K562 (cell line): ENCODE measurements around the gene SAXO2. TPM values are rescaled to one million over a fixed set of nuclear protein-coding genes. Genes with fewer than 3 reads are reported as not detected.

Experiments
- ATAC-seq: fragments of 200-7000 bp; cut with Tn5 transposase; 3 replicates; pipeline ENCODE4 v1.9.1; 2020; ENCODE audit warnings: moderate library complexity
- BruUV-seq: library from RNA; stranded (reverse); fragments of 400-500 nt; replicated peaks from 2 replicates; lab custom pipeline; 2021; lab: Mats Ljungman, UMichigan
- CTCF ChIA-PET: fragments of 300-600 bp; formaldehyde crosslinking; extraction: SDS; loops from one replicate; lab custom pipeline; 2021; ENCODE audit warnings: low intra/inter-chr PET ratio; lab: Yijun Ruan, JAX
- POLR2A ChIA-PET: fragments of 300-600, 350-650 bp; sonication (Branson Sonifier 250); formaldehyde crosslinking; extraction: SDS; loops from one replicate; lab custom pipeline; 2021; ENCODE audit warnings: antibody characterized with exemption, inconsistent platforms; lab: Yijun Ruan, JAX
- DNase-seq, 4 experiments: peaks; one replicate each; pipeline versions ENCODE4 v3.0.0 to v3.0.0-alpha.2; 2011 to 2018; ENCODE audit warnings: low spot score in 3 of 4, mixed read lengths in 3 of 4; ENCODE audit errors: extremely low read depth in 1 of 4
- FAIRE-seq: peaks from 2 replicates; lab custom pipeline; 2011; peaks lifted over from hg19 to GRCh38; lab: Jason Lieb, UNC
- H2AFZ ChIP-seq: 2 replicates; pipeline ENCODE4 v1.6.0; 2011; ENCODE audit warnings: low read depth, low read length, control low read depth, inconsistent platforms
- H3K27ac ChIP-seq: fragments of 200-600 bp; 3 replicates; pipeline ENCODE4 v1.8.0; 2011; ENCODE audit warnings: low read depth, mild to moderate bottlenecking, control low read depth, inconsistent platforms, low read length, moderate library complexity, mixed read lengths; ENCODE audit errors: extremely low read depth
- H3K27me3 ChIP-seq, 2 experiments: fragments of 300-600 bp in 1 of 2; 2 replicates in 1 of 2; 3 replicates in 1 of 2; pipeline versions ENCODE4 v1.6.0 to v1.8.0; 2011; ENCODE audit warnings: inconsistent platforms in 2 of 2, low read length in 2 of 2, mild to moderate bottlenecking in 1 of 2, mixed read lengths in 1 of 2, moderate library complexity in 1 of 2; ENCODE audit not compliant: control insufficient read depth in 2 of 2, insufficient read depth in 2 of 2
- H3K36me3 ChIP-seq: fragments of 300-600 bp; 3 replicates; pipeline ENCODE4 v1.8.0; 2011; ENCODE audit warnings: mild to moderate bottlenecking, low read length, inconsistent platforms; ENCODE audit not compliant: control insufficient read depth, insufficient read depth
- H3K4me1 ChIP-seq, 2 experiments: fragments of 200-600 bp in 1 of 2; replicated peaks in 1 of 2; 2 replicates in 1 of 2; 3 replicates in 1 of 2; pipeline versions ENCODE4 v1.5.1 to v1.8.0; 2011; ENCODE audit warnings: inconsistent platforms in 2 of 2, low read length in 2 of 2, mild to moderate bottlenecking in 1 of 2, mixed read lengths in 1 of 2, moderate library complexity in 1 of 2; ENCODE audit not compliant: control insufficient read depth in 2 of 2, insufficient read depth in 2 of 2
- H3K4me2 ChIP-seq: 2 replicates; pipeline ENCODE4 v1.6.1; 2011; ENCODE audit warnings: low read length, control low read depth, inconsistent platforms, mixed read lengths; ENCODE audit not compliant: insufficient read depth
- H3K4me3 ChIP-seq: fragments of 200-600 bp; sonication (generic), shearing (Covaris generic); 2 replicates; pipeline ENCODE4 v1.5.1; 2016; ENCODE audit warnings: control low read depth, inconsistent platforms
- H3K79me2 ChIP-seq: fragments of 200-600 bp; 3 replicates; pipeline ENCODE4 v1.8.0; 2011; ENCODE audit warnings: low read length, inconsistent platforms; ENCODE audit not compliant: control insufficient read depth, insufficient read depth
- H3K9ac ChIP-seq, 2 experiments: 2 replicates each; pipeline versions ENCODE4 v1.6.0 to v1.6.1; 2011; ENCODE audit warnings: low read depth in 2 of 2, low read length in 2 of 2, control low read depth in 1 of 2, inconsistent platforms in 1 of 2, mild to moderate bottlenecking in 1 of 2, mixed read lengths in 1 of 2; ENCODE audit not compliant: insufficient read depth in 1 of 2
- H3K9me1 ChIP-seq: one replicate; pipeline ENCODE4 v1.6.0; 2011; ENCODE audit warnings: inconsistent platforms, mild to moderate bottlenecking, low read length, moderate library complexity; ENCODE audit not compliant: control insufficient read depth, insufficient read depth
- H3K9me3 ChIP-seq: replicated peaks from 2 replicates; pipeline ENCODE4 v1.5.1; 2011; ENCODE audit warnings: low read depth, low read length, inconsistent platforms; ENCODE audit not compliant: control insufficient read depth, insufficient read depth
- H4K20me1 ChIP-seq: replicated peaks from 2 replicates; pipeline ENCODE4 v1.6.1; 2011; ENCODE audit warnings: low read length, inconsistent platforms, mixed read lengths; ENCODE audit not compliant: control insufficient read depth, insufficient read depth
- ATF7 ChIP-seq: fragments of 450-650 bp; IDR thresholded peaks from 2 replicates; pipeline ENCODE4 v1.7.1; 2014; ENCODE audit warnings: mild to moderate bottlenecking, moderate library complexity
- CSDE1 ChIP-seq, 2 experiments: fragments of 450-650 bp; IDR thresholded peaks; 2 replicates each; pipeline ENCODE4 v1.6.1; 2016; ENCODE audit warnings: mild to moderate bottlenecking in 1 of 2
- GTF2E2 ChIP-seq: fragments of 200-800 bp; sonication (Bioruptor generic); IDR thresholded peaks from 2 replicates; pipeline ENCODE4 v1.6.1; 2016; ENCODE audit warnings: missing genetic modification characterization, missing compliant biosample characterization
- HDAC3 ChIP-seq: fragments of 450-650 bp; IDR thresholded peaks from 2 replicates; pipeline ENCODE4 v1.6.1; 2018; ENCODE audit warnings: borderline replicate concordance, mild to moderate bottlenecking, moderate library complexity; ENCODE audit not compliant: partially characterized antibody
- KHSRP ChIP-seq: fragments of 450-650 bp; IDR thresholded peaks from 2 replicates; pipeline ENCODE4 v1.6.1; 2017
- NR2C1 ChIP-seq, 2 experiments: fragments of 450-650 bp; IDR thresholded peaks; 2 replicates each; pipeline ENCODE4 v1.6.1; 2017; ENCODE audit warnings: mild to moderate bottlenecking in 2 of 2, antibody characterized with exemption in 1 of 2, inconsistent platforms in 1 of 2, missing compliant biosample characterization in 1 of 2, missing genetic modification characterization in 1 of 2
- NUFIP1 ChIP-seq: fragments of 450-650 bp; IDR thresholded peaks from 2 replicates; pipeline ENCODE4 v1.6.1; 2018; ENCODE audit not compliant: partially characterized antibody
- PCBP1 ChIP-seq: fragments of 200-400 bp; formaldehyde crosslinking; IDR thresholded peaks from 2 replicates; pipeline ENCODE4 v1.6.1; 2018; ENCODE audit warnings: mild to moderate bottlenecking, low read depth, low read length; ENCODE audit not compliant: poor library complexity, severe bottlenecking
- PHB ChIP-seq: fragments of 250-450 bp; sonication (Bioruptor Pico); IDR thresholded peaks from 2 replicates; pipeline ENCODE4 v1.5.0; 2021
- POLR3A ChIP-seq: IDR thresholded peaks from 2 replicates; pipeline ENCODE4 v1.6.1; 2011; ENCODE audit warnings: borderline replicate concordance, mild to moderate bottlenecking, moderate library complexity; ENCODE audit not compliant: insufficient read length, insufficient read depth; ENCODE audit errors: extremely low read depth
- RUNX1 ChIP-seq: sonication (generic); IDR thresholded peaks from 2 replicates; pipeline ENCODE4 v1.6.1; 2016; ENCODE audit warnings: antibody characterized with exemption, low read depth
- SIN3B ChIP-seq: fragments of 450-650 bp; IDR thresholded peaks from 2 replicates; pipeline ENCODE4 v1.6.1; 2017; ENCODE audit warnings: low read depth, mild to moderate bottlenecking, moderate library complexity
- SIRT6 ChIP-seq: IDR thresholded peaks from one replicate; pipeline ENCODE4 v1.6.1; 2012; ENCODE audit warnings: low read depth, mild to moderate bottlenecking, control low read depth, inconsistent platforms, low read length, moderate library complexity
- SNIP1 ChIP-seq: fragments of 450-650 bp; IDR thresholded peaks from 2 replicates; pipeline ENCODE4 v1.7.1; 2017; ENCODE audit warnings: low read depth, mild to moderate bottlenecking
- SRSF3 ChIP-seq: fragments of 200-400 bp; formaldehyde crosslinking; IDR thresholded peaks from 2 replicates; pipeline ENCODE4 v1.6.1; 2016; ENCODE audit warnings: mild to moderate bottlenecking, low read length, moderate library complexity; ENCODE audit not compliant: insufficient read depth
- TAF9B ChIP-seq: fragments of 450-650 bp; IDR thresholded peaks from 2 replicates; pipeline ENCODE4 v1.6.1; 2018; ENCODE audit warnings: mild to moderate bottlenecking; ENCODE audit not compliant: partially characterized antibody
- ZC3H8 ChIP-seq: fragments of 450-650 bp; IDR thresholded peaks from 2 replicates; pipeline ENCODE4 v1.6.1; 2017
- ZFX ChIP-seq: sonication (generic); formaldehyde crosslinking; IDR thresholded peaks from 2 replicates; pipeline ENCODE4 v1.8.0; 2022; ENCODE audit warnings: mild to moderate bottlenecking, missing genetic modification reagents, moderate library complexity
- ZNF707 ChIP-seq: fragments of 250-450 bp; sonication (Bioruptor Pico); conservative IDR thresholded peaks from 2 replicates; pipeline ENCODE4 v1.8.0; 2022; ENCODE audit warnings: inconsistent platforms, mild to moderate bottlenecking, moderate library complexity
- in situ Hi-C: fragments of 300-500 bp; cut with MboI; formaldehyde crosslinking; loops from 4 replicates; pipeline ENCODE4 v1.15.0; 2018; ENCODE audit warnings: inconsistent platforms, mixed read lengths
- intact Hi-C: fragments of 100-400 bp; cut with micrococcal nuclease; formaldehyde crosslinking; loops from 2 replicates; pipeline ENCODE4 v1.14.2; 2022
- polyA plus RNA-seq, 8 experiments: library from polyadenylated mRNA; depleted of rRNA in 4 of 8; stranded (reverse) in 5 of 8; unstranded in 3 of 8; fragments of >200 nt; fragmentation: Nextera tagmentation in 2 of 8; fragmentation: Illumina TruSeq in 1 of 8; extraction: Ambion mirVana in 2 of 8; extraction: Trizol in 1 of 8; gene quantifications; 2 replicates each; pipeline versions ENCODE4 v1.2.1 to v1.2.3, GENCODE V29; 2011 to 2014; ENCODE audit warnings: inconsistent platforms in 1 of 8, missing spikeins in 1 of 8
- total RNA-seq, 7 experiments: library from RNA; depleted of rRNA in 6 of 7; stranded (reverse); fragments of >200 nt in 6 of 7; fragmentation: Illumina TruSeq in 2 of 7; extraction: Trizol in 2 of 7; gene quantifications; 2 replicates each; pipeline versions ENCODE4 v1.2.1 to v1.2.3, GENCODE V29; 2011 to 2021; ENCODE audit warnings: low replicate concordance in 1 of 7
- TF ChIP-seq, protein P1 (sequence below): fragments of 250-450 bp; sonication (Bioruptor Pico); IDR thresholded peaks from 2 replicates; pipeline ENCODE4 v1.5.0; 2021

SAXO2 gene
- total and polyA plus RNA-seq, 9 of the 15 experiments (the other 6 are each of a cell fraction or from before 2014, with no cell fraction given), result 3.1 to 14.2 (median 8.2) TPM

DNA sequence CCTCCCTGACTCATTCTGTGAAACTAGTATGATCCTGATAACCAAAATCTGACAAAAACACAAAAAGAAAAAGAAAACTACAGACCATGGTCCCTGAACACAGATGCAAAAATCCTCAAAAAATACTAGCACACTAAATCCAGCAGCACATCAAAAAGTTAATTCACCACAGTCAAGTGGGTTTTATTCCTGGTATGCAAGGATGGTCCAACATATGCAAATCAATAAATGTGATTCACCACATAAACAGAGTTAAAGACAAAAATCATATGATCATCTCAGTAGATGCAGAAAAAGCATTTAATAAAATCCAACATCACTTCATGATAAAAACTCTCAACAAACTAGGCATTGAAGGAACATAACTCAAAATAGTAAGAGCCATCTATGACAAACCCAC lies 12.8 kb downstream of the SAXO2 start:
- DNase-seq (no peak), FAIRE-seq (no peak), ATAC-seq (no peak)
- Histone ChIP-seq H3K4me2 (no peak overlapping the region), H3K9me1 (no peaks in the 10 kb centered on the region), H2AFZ (no peak overlapping the region), H3K4me1 (peaks cover 0 to 2% of the 10 kb centered on the region in 2 experiments; a peak in 1 of 5 replicates), H3K9ac (no peak overlapping the region), H3K27me3 (no peaks in the 10 kb centered on the region), H3K4me3 (no peak overlapping the region), H4K20me1 (no peaks in the 10 kb centered on the region), H3K27ac (no peak overlapping the region)
- no TSS peak for BruUV-seq
- in situ Hi-C loops, result no loop called here
- CTCF ChIA-PET, result no interaction called here
- TF ChIP-seq SNIP1 (no peak), TAF9B (no peak), ATF7 (no peak), GTF2E2 (no peak), SIRT6 (no peak), PCBP1 (no peak), ZFX (CRISPR knock-in tag) (no peak), HDAC3 (no peak), KHSRP (no peak), NUFIP1 (no peak), RUNX1 (no peak), POLR3A (no peak), ZNF707 (CRISPR knock-in tag) (no peak), ZC3H8 (no peak), PHB (CRISPR knock-in tag) (no peak), SIN3B (no peak), CSDE1 (IDR thresholded peaks at IDR 0.05) (no peak), NR2C1 (IDR thresholded peaks at IDR 0.05) (no peak), NR2C1 (tag; IDR thresholded peaks at IDR 0.05) (no peak), SRSF3 (no peak)
- TF ChIP-seq, protein P1, sequence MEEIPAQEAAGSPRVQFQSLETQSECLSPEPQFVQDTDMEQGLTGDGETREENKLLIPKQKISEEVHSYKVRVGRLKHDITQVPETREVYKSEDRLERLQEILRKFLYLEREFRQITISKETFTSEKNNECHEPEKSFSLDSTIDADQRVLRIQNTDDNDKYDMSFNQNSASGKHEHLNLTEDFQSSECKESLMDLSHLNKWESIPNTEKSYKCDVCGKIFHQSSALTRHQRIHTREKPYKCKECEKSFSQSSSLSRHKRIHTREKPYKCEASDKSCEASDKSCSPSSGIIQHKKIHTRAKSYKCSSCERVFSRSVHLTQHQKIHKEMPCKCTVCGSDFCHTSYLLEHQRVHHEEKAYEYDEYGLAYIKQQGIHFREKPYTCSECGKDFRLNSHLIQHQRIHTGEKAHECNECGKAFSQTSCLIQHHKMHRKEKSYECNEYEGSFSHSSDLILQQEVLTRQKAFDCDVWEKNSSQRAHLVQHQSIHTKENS, result no peak
- TF ChIP-seq, all 486 proteins: peak for 0
- Histone ChIP-seq H3K9me3 (no peaks in the 10 kb centered on the region; the same call in none of the 2 replicates), H3K79me2 (no peaks in the 10 kb centered on the region), H3K36me3 (peaks cover 3% of the 10 kb centered on the region; the same call in 1 of the 3 replicates)
- intact Hi-C loops, result no loop called here
- POLR2A ChIA-PET, result interaction anchor here (0.8 kb wide), 1 partner anchor 586 kb away, joined by 3 read pairs; no protein-coding TSS in a partner anchor
